Nephron (organoid): Measurements from ENCODE around the gene HAP1.
A peak's percentile ranks its signal among the peaks of the same experiment; 100 is the strongest.
"Not testable (repeated sequence)": the region's sequence is repeated elsewhere in the genome, so short reads cannot be mapped to it uniquely, and the experiment has no call there.

Source experiments
- H3K27ac Mint-ChIP-seq, 3 experiments: 2 replicates each; pipeline ENCODE4 v1.8.0; 2020; ENCODE audit warnings: mixed read lengths in 3 of 3, mild to moderate bottlenecking in 2 of 3, moderate library complexity in 1 of 3
- H3K27me3 Mint-ChIP-seq: 2 replicates; pipeline ENCODE4 v1.8.0; 2021; ENCODE audit warnings: low read depth, mild to moderate bottlenecking, moderate library complexity, mixed read lengths
- H3K36me3 Mint-ChIP-seq: 2 replicates; pipeline ENCODE4 v1.8.0; 2020; ENCODE audit warnings: low read depth, mixed read lengths
- H3K4me1 Mint-ChIP-seq: 2 replicates; pipeline ENCODE4 v1.8.0; 2020; ENCODE audit warnings: mixed read lengths
- H3K4me3 Mint-ChIP-seq, 3 experiments: 2 replicates each; pipeline ENCODE4 v1.8.0; 2020; ENCODE audit warnings: mild to moderate bottlenecking in 3 of 3, mixed read lengths in 3 of 3, moderate library complexity in 2 of 3
- H3K9me3 Mint-ChIP-seq: 2 replicates; pipeline ENCODE4 v1.8.0; 2020; ENCODE audit warnings: mixed read lengths
- CTCF ChIP-seq, 3 experiments: fragments of 200-600 bp; sonication (generic); IDR thresholded peaks; one replicate each; pipeline ENCODE4 v1.5.0; 2021; ENCODE audit warnings: antibody characterized with exemption in 3 of 3; ENCODE audit not compliant: unreplicated experiment in 3 of 3

HAP1 gene

GRCh38 chr17:41688641-41689496 lies 45.6 kb downstream of the HAP1 start, which contains the start of gene EIF1:
TSS of gene EIF1 (plus strand) at chr17:41688885. CDS start at chr17:41689039, 154 bp downstream.
- no peak for TF ChIP-seq CTCF (IDR thresholded peaks at IDR 0.05; ENCODE audit: unreplicated experiment in 3 of 3)
- H3K4me3 Mint-ChIP-seq = peak within 1 kb of the TSS; percentile 97 to 98 (median 97)
- H3K27me3 Mint-ChIP-seq = peaks cover 5% of the 10 kb centered on the region
- peaks cover 15% of the 10 kb centered on the region for H3K4me1 Mint-ChIP-seq
- H3K27ac Mint-ChIP-seq = peak within 1 kb of the TSS; percentile 94 to 99 (median 99)
- no peaks in the 10 kb centered on the region for H3K9me3 Mint-ChIP-seq
- H3K36me3 Mint-ChIP-seq = peaks cover 44% of the 10 kb centered on the region

- H3K9me3 Mint-ChIP-seq = no peaks in the 10 kb centered on the region
- H3K27me3 Mint-ChIP-seq = peaks cover 7% of the 10 kb centered on the region
- H3K4me3 Mint-ChIP-seq = peak overlapping the region; percentile 97 to 98 (median 97)
- H3K4me1 Mint-ChIP-seq = peaks cover 15% of the 10 kb centered on the region
- peak overlapping the region; percentile 94 to 99 (median 99) for H3K27ac Mint-ChIP-seq
- TF ChIP-seq CTCF (IDR thresholded peaks at IDR 0.05; ENCODE audit: unreplicated experiment in 3 of 3) = no peak
- peaks cover 36% of the 10 kb centered on the region for H3K36me3 Mint-ChIP-seq
Measured at GRCh38 chr17:41687828-41688640, 46.4 kb downstream of the HAP1 start.

DNA sequence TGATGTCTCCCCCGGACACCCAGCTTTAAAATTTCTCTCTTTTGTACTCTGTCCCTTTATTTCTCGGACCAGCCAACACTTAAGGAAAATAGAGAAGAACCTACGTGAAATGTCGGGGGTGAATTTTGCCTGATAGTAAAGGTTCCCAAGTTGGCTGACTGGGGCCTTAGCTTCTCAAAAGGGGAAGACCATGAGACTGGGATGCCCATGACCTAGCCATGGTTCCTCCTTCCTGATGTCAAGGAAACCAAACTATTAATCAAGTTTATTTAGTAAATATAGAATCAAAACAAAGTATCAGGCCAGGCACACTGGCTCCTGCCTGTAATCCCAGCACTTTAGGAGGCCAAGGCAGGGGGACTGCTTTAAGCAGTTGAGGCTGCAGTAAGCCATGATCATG lies 48.2 kb downstream of the HAP1 start:
- peaks cover 18% of the 10 kb centered on the region for H3K36me3 Mint-ChIP-seq
- H3K4me1 Mint-ChIP-seq = peaks cover 15% of the 10 kb centered on the region
- H3K9me3 Mint-ChIP-seq = no peaks in the 10 kb centered on the region
- TF ChIP-seq CTCF (IDR thresholded peaks at IDR 0.05; ENCODE audit: unreplicated experiment in 3 of 3) = no peak
- no peak overlapping the region for H3K27ac Mint-ChIP-seq
- peaks cover 7% of the 10 kb centered on the region for H3K27me3 Mint-ChIP-seq
- no peak overlapping the region for H3K4me3 Mint-ChIP-seq

GRCh38 chr17:41685753-41686152 lies 48.7 kb downstream of the HAP1 start:
- H3K36me3 Mint-ChIP-seq = peaks cover 13% of the 10 kb centered on the region
- not testable (repeated sequence) for H3K27me3 Mint-ChIP-seq, H3K9me3 Mint-ChIP-seq, H3K27ac Mint-ChIP-seq, H3K4me3 Mint-ChIP-seq
- H3K4me1 Mint-ChIP-seq = peaks cover 15% of the 10 kb centered on the region

GRCh38 chr17:41684035-41684434 lies 50.4 kb downstream of the HAP1 start:
- Mint-ChIP-seq H3K4me3 (no peak overlapping the region), H3K36me3 (no peaks in the 10 kb centered on the region), H3K4me1 (peaks cover 17% of the 10 kb centered on the region), H3K9me3 (no peaks in the 10 kb centered on the region), H3K27me3 (peaks cover 7% of the 10 kb centered on the region), H3K27ac (peak overlapping the region in 2 of 3 experiments; percentile 30 to 54)
- TF ChIP-seq CTCF (IDR thresholded peaks at IDR 0.05; ENCODE audit: unreplicated experiment in 3 of 3) = no peak

DNA sequence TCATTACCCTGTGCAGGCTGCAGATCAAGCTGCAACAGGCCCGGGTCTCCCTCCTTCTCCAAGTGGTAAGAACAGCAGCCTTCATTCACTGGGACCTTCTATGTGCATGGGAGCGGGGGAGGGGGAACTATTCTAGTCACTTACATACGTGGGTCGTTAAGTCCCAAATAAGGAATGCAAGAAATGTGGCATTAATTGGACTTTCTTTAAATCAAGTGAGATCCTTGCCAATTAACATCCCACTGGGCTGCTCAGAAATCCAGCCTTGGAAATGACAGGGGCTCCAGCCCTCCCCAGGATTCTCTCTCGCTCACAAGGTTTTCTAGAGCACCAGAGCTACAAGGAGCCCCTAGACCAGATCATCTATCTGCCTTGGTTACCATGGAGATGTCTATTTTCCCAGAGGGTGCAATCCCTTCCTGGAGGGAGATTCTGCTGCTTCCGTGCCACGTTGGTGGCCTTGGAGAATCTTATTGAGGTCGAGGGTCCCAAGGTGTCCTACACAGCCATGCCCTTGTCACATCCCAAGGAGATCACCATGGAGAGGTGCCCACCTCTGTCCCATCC lies 50.9 kb downstream of the HAP1 start:
- peaks cover under 1% of the 10 kb centered on the region for H3K9me3 Mint-ChIP-seq
- peaks cover 7% of the 10 kb centered on the region for H3K27me3 Mint-ChIP-seq
- H3K4me1 Mint-ChIP-seq = peaks cover 22% of the 10 kb centered on the region
- no peaks in the 10 kb centered on the region for H3K36me3 Mint-ChIP-seq
- H3K27ac Mint-ChIP-seq = peak overlapping the region in 1 of 3 experiments; percentile 54
- no peak for TF ChIP-seq CTCF (IDR thresholded peaks at IDR 0.05; ENCODE audit: unreplicated experiment in 3 of 3)
- H3K4me3 Mint-ChIP-seq = no peak overlapping the region
